Mesothelial cell of epicardium (in vitro differentiated cells): ENCODE results near the gene CAMTA1. TPM values are rescaled to one million over a fixed set of nuclear protein-coding genes. Genes with fewer than 3 reads are reported as not detected.

Experiments used
- DNase-seq, 2 experiments: peaks; one replicate each; pipeline ENCODE4 v3.0.0; 2021; ENCODE audit warnings: low spot score in 2 of 2; ENCODE audit not compliant: unreplicated experiment in 2 of 2
- H3K27ac Mint-ChIP-seq: 2 replicates; pipeline ENCODE4 v1.8.0; 2021; ENCODE audit warnings: mixed read lengths
- H3K27me3 Mint-ChIP-seq: 2 replicates; pipeline ENCODE4 v1.8.0; 2021; ENCODE audit warnings: low read depth, mixed read lengths
- H3K36me3 Mint-ChIP-seq: 2 replicates; pipeline ENCODE4 v1.8.0; 2021; ENCODE audit warnings: mixed read lengths
- H3K4me1 Mint-ChIP-seq: 2 replicates; pipeline ENCODE4 v1.8.0; 2021; ENCODE audit warnings: mixed read lengths
- H3K4me3 Mint-ChIP-seq: 2 replicates; pipeline ENCODE4 v1.8.0; 2021; ENCODE audit warnings: mild to moderate bottlenecking, moderate library complexity, mixed read lengths
- H3K9me3 Mint-ChIP-seq: 2 replicates; pipeline ENCODE4 v1.8.0; 2021; ENCODE audit warnings: mixed read lengths
- total RNA-seq: library from RNA; stranded (reverse); gene quantifications from 3 replicates; pipeline ENCODE4 v1.2.1, GENCODE V29; 2021
- TF ChIP-seq, protein P1 (sequence below): fragments of 200-600 bp; sonication (generic); IDR thresholded peaks from one replicate; pipeline ENCODE4 v1.5.0; 2021; ENCODE audit warnings: antibody characterized with exemption; ENCODE audit not compliant: unreplicated experiment

Gene CAMTA1
- total RNA-seq, 1 donor from 2014 or later, result 70.4 TPM

GRCh38 chr1:6788946-6789345 is 3.7 kb downstream of the CAMTA1 start:
- no peak overlapping the region for H3K4me3 Mint-ChIP-seq
- TF ChIP-seq, protein P1, sequence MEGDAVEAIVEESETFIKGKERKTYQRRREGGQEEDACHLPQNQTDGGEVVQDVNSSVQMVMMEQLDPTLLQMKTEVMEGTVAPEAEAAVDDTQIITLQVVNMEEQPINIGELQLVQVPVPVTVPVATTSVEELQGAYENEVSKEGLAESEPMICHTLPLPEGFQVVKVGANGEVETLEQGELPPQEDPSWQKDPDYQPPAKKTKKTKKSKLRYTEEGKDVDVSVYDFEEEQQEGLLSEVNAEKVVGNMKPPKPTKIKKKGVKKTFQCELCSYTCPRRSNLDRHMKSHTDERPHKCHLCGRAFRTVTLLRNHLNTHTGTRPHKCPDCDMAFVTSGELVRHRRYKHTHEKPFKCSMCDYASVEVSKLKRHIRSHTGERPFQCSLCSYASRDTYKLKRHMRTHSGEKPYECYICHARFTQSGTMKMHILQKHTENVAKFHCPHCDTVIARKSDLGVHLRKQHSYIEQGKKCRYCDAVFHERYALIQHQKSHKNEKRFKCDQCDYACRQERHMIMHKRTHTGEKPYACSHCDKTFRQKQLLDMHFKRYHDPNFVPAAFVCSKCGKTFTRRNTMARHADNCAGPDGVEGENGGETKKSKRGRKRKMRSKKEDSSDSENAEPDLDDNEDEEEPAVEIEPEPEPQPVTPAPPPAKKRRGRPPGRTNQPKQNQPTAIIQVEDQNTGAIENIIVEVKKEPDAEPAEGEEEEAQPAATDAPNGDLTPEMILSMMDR, result no peak
- DNase-seq, result no peak
- H3K9me3 Mint-ChIP-seq, result no peaks in the 10 kb centered on the region
- peaks cover 30% of the 10 kb centered on the region for H3K4me1 Mint-ChIP-seq
- no peaks in the 10 kb centered on the region for H3K27me3 Mint-ChIP-seq
- H3K27ac Mint-ChIP-seq, result no peak overlapping the region
- no peaks in the 10 kb centered on the region for H3K36me3 Mint-ChIP-seq

GRCh38 chr1:6790146-6790545 is 4.9 kb downstream of the CAMTA1 start:
- H3K36me3 Mint-ChIP-seq, result no peaks in the 10 kb centered on the region
- H3K27me3 Mint-ChIP-seq, result no peaks in the 10 kb centered on the region
- H3K9me3 Mint-ChIP-seq, result no peaks in the 10 kb centered on the region
- H3K27ac Mint-ChIP-seq, result no peak overlapping the region
- DNase-seq, result no peak
- H3K4me3 Mint-ChIP-seq, result no peak overlapping the region
- peaks cover 39% of the 10 kb centered on the region for H3K4me1 Mint-ChIP-seq
- TF ChIP-seq, protein P1, result no peak

DNA sequence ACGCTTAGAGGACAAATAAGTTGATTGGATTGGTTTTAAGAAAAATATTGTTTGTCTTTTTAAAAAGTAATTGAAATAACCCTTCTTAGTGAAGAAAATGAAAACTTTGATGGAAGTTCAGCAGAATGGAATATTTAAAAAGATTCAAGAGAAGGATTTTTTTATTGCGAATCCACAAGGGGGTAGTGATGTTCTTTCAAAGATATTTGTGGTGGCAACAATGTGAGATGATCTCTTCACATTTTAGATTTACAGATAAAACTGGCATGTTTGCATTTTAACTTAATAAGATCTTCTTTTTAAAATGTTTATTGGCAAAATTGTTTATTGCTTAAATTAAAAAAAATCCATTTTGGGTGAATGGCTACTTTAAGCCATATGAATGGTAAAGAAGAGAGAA is 8.9 kb downstream of the CAMTA1 start:
- peaks cover 39% of the 10 kb centered on the region for H3K4me1 Mint-ChIP-seq
- DNase-seq, result no peak
- peak overlapping the region; percentile 69 for H3K27ac Mint-ChIP-seq
- H3K36me3 Mint-ChIP-seq, result no peaks in the 10 kb centered on the region
- TF ChIP-seq, protein P1, result peak; percentile 42
- no peaks in the 10 kb centered on the region for H3K9me3 Mint-ChIP-seq
- H3K27me3 Mint-ChIP-seq, result no peaks in the 10 kb centered on the region
- no peak overlapping the region for H3K4me3 Mint-ChIP-seq

- Mint-ChIP-seq H3K4me1 (peaks cover 34% of the 10 kb centered on the region), H3K36me3 (no peaks in the 10 kb centered on the region), H3K27ac (peak overlapping the region; percentile 88), H3K9me3 (no peaks in the 10 kb centered on the region), H3K27me3 (no peaks in the 10 kb centered on the region), H3K4me3 (no peak overlapping the region)
- TF ChIP-seq, protein P1, result no peak
- DNase-seq, result no peak
Observed at GRCh38 chr1:6795203-6795602, 9.9 kb downstream of the CAMTA1 start.

- H3K27me3 Mint-ChIP-seq, result no peaks in the 10 kb centered on the region
- H3K9me3 Mint-ChIP-seq, result no peaks in the 10 kb centered on the region
- no peaks in the 10 kb centered on the region for H3K36me3 Mint-ChIP-seq
- TF ChIP-seq, protein P1, result no peak
- H3K4me1 Mint-ChIP-seq, result peaks cover 34% of the 10 kb centered on the region
- peak overlapping the region; percentile 88 for H3K27ac Mint-ChIP-seq
- H3K4me3 Mint-ChIP-seq, result no peak overlapping the region
- no peak for DNase-seq
Observed at GRCh38 chr1:6795661-6796060, 10.4 kb downstream of the CAMTA1 start.

GRCh38 chr1:6796095-6796494 is 10.8 kb downstream of the CAMTA1 start:
- H3K4me3 Mint-ChIP-seq, result no peak overlapping the region
- no peaks in the 10 kb centered on the region for H3K36me3 Mint-ChIP-seq
- H3K9me3 Mint-ChIP-seq, result no peaks in the 10 kb centered on the region
- TF ChIP-seq, protein P1, result no peak
- no peaks in the 10 kb centered on the region for H3K27me3 Mint-ChIP-seq
- peaks cover 35% of the 10 kb centered on the region for H3K4me1 Mint-ChIP-seq
- DNase-seq, result no peak
- H3K27ac Mint-ChIP-seq, result peak overlapping the region; percentile 78
